Ramos (cell line): ENCODE results near the gene SMG6.

ENCODE experiments used
- in situ Hi-C: fragments of 300-500 bp; cut with MboI; formaldehyde crosslinking; loops from one replicate; pipeline ENCODE4 v1.14.3; 2022; ENCODE audit warnings: low sequenced_read_pairs; ENCODE audit not compliant: unreplicated experiment

The SMG6 gene

DNA sequence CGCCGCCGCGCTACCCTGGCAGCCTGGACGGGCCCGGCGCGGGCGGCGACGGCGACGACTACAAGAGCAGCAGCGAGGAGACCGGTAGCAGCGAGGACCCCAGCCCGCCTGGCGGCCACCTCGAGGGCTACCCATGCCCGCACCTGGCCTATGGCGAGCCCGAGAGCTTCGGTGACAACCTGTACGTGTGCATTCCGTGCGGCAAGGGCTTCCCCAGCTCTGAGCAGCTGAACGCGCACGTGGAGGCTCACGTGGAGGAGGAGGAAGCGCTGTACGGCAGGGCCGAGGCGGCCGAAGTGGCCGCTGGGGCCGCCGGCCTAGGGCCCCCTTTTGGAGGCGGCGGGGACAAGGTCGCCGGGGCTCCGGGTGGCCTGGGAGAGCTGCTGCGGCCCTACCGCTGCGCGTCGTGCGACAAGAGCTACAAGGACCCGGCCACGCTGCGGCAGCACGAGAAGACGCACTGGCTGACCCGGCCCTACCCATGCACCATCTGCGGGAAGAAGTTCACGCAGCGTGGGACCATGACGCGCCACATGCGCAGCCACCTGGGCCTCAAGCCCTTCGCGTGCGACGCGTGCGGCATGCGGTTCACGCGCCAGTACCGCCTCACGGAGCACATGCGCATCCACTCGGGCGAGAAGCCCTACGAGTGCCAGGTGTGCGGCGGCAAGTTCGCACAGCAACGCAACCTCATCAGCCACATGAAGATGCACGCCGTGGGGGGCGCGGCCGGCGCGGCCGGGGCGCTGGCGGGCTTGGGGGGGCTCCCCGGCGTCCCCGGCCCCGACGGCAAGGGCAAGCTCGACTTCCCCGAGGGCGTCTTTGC, 245.6 kb downstream of the SMG6 start:
- in situ Hi-C loops: no loop called here

- in situ Hi-C loops: no loop called here
Measured at GRCh38 chr17:2057175-2057759, 246.3 kb downstream of the SMG6 start.

- in situ Hi-C loops: no loop called here
Measured at GRCh38 chr17:2056206-2057174, 247.1 kb downstream of the SMG6 start.

GRCh38 chr17:2055292-2056205, 248.0 kb downstream of the SMG6 start:
- in situ Hi-C loops: no loop called here

GRCh38 chr17:2054512-2055291, 248.9 kb downstream of the SMG6 start, which contains the start of gene HIC1:
Gene HIC1, plus strand, starts transcription at chr17:2055103. Its CDS starts 1,588 bp downstream, at chr17:2056691.
- in situ Hi-C loops: no loop called here

DNA sequence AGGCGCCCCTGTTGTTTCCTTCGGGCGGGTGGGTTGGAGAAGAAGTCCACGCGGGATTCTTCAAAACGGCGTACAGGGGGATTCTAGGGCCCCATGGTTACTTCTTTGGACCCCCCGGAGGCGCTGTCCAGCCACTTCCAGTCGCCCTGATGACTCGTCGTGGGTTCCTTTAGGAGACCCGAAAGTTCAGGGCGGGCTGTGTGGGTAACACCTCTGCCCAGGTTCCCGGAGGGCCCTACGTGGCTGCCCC, 249.4 kb downstream of the SMG6 start:
- in situ Hi-C loops: no loop called here

- in situ Hi-C loops: no loop called here
Measured at GRCh38 chr17:2053380-2054261, 250.0 kb downstream of the SMG6 start.

- in situ Hi-C loops: no loop called here
Measured at GRCh38 chr17:2051933-2052559, 251.5 kb downstream of the SMG6 start.

GRCh38 chr17:2051061-2051932, 252.3 kb downstream of the SMG6 start:
- in situ Hi-C loops: no loop called here

GRCh38 chr17:2050300-2051060, 253.1 kb downstream of the SMG6 start:
- in situ Hi-C loops: no loop called here

DNA sequence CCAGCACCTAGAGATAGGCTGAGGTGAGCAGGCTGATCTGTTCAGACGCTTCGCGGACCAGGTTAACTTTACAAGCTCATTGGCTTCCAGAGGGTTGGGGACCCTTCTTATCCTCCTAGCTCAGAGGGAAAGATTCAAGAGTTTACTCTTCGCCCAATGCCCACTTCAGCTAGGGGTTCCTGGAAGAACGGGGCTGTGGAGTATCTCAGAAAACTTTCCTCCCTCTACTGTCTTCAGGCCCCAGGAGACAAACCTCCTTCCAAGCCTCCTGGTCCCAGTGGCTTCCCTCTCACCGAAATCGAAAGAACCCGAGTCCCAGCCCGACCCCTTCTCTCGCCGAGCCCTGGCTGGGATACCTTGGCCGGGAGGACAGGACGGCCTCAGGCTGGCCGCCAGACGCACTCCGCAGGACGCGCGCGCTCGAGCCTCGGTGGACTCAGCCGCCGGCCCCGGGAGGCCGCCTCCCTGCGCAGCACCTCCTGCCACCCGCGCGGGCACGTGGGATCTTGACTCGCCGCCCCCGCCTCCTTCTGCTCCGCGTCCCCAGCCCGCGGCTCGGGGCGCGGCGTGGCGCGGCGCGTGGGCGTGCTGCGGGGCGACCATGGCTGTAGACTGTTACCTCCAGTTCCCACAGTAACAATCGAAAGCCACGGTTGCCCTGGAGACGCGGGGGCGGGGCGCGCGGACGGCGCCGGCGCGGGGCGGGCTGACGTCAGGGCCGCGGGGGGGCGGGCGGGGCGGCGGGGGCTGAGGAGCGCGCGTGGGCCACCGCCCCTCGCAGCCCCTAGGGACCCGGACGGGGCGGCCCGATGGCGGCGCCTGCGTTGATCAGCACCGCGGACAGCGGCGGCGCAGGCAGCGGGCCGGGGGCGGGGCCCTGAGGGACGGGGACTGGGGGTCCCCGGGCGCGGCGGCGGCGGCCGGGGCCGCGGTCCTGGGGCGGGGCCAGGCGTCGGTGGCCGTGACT, 254.0 kb downstream of the SMG6 start:
- in situ Hi-C loops: loop anchor here (25.0 kb wide), 1 partner anchor 337 kb away; the partner anchor contains the start of genes TLCD2 and WDR81

DNA sequence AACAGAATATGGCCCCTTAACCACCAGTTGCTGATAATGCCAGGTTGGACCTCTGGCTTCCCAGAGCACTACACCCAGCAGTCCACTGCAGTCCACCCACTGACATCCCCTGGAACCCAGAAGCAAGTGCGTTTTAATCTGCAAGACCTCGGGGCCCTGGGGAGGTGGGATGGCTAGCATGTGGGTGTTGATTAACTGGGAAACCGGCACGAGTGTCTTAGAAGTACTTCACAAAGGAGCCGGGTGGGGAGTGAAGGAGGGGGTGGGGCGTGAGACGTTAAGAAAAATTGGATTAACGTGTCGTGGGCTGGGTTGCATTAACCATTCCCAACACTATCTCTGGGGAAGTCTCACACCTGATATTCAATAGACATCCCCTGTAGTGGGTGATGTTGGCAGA, 254.8 kb downstream of the SMG6 start:
- in situ Hi-C loops: loop anchor here (25.0 kb wide), 1 partner anchor 337 kb away; the partner anchor contains the start of genes TLCD2 and WDR81

GRCh38 chr17:2047590-2047989, 256.0 kb downstream of the SMG6 start:
- in situ Hi-C loops: loop anchor here (25.0 kb wide), 1 partner anchor 335 kb away; the partner anchor contains the start of genes TLCD2 and WDR81

GRCh38 chr17:2044263-2044894, 259.2 kb downstream of the SMG6 start:
- in situ Hi-C loops: loop anchor here (25.0 kb wide), 1 partner anchor 332 kb away; the partner anchor contains the start of genes TLCD2 and WDR81
